Loucy (cell line): Measurements from ENCODE around the gene EEFSEC.

Experiments used
- H2AFZ ChIP-seq: fragments of 200-600 bp; sonication (generic); 2 replicates; pipeline ENCODE4 v1.6.0; 2016; ENCODE audit warnings: antibody characterized with exemption, mild to moderate bottlenecking, low read length, moderate library complexity
- H3F3A ChIP-seq: fragments of 200-600 bp; 2 replicates; pipeline ENCODE4 v1.6.0; 2016; ENCODE audit warnings: antibody characterized with exemption, low read depth, mild to moderate bottlenecking
- H3K27me3 ChIP-seq: fragments of 200-600 bp; sonication (generic); 2 replicates; pipeline ENCODE4 v1.6.1; 2014; ENCODE audit warnings: low read length, mild to moderate bottlenecking; ENCODE audit not compliant: insufficient read depth, poor library complexity, severe bottlenecking
- H3K36me3 ChIP-seq: fragments of 200-600 bp; sonication (generic); 2 replicates; pipeline ENCODE4 v1.6.1; 2016; ENCODE audit warnings: low read length; ENCODE audit not compliant: insufficient read depth
- H3K4me1 ChIP-seq: fragments of 200-600 bp; sonication (generic); 2 replicates; pipeline ENCODE4 v1.5.1; 2014; ENCODE audit warnings: low read length, mild to moderate bottlenecking; ENCODE audit not compliant: insufficient read depth, poor library complexity, severe bottlenecking
- H3K4me2 ChIP-seq: fragments of 200-600 bp; sonication (generic); 2 replicates; pipeline ENCODE4 v1.6.0; 2014; ENCODE audit warnings: antibody characterized with exemption, low read length, low read depth, mild to moderate bottlenecking; ENCODE audit not compliant: poor library complexity, severe bottlenecking
- H3K4me3 ChIP-seq: fragments of 200-600 bp; sonication (generic); 2 replicates; pipeline ENCODE4 v1.5.1; 2014; ENCODE audit warnings: low read length, mild to moderate bottlenecking, mixed read lengths; ENCODE audit not compliant: poor library complexity, severe bottlenecking
- H3K79me2 ChIP-seq: fragments of 200-600 bp; sonication (generic); 2 replicates; pipeline ENCODE4 v1.6.1; 2014; ENCODE audit warnings: low read length; ENCODE audit not compliant: insufficient read depth
- H3K9ac ChIP-seq: fragments of 200-600 bp; sonication (generic); 2 replicates; pipeline ENCODE4 v1.6.0; 2014; ENCODE audit warnings: mild to moderate bottlenecking, low read depth, low read length, moderate library complexity; ENCODE audit not compliant: poor library complexity, severe bottlenecking
- H3K9me2 ChIP-seq: fragments of 200-600 bp; sonication (generic); replicated peaks from 2 replicates; pipeline ENCODE4 v1.6.1; 2016; ENCODE audit warnings: low read depth, low read length, mixed read lengths
- H3K9me3 ChIP-seq: fragments of 200-600 bp; sonication (generic); 2 replicates; pipeline ENCODE4 v1.6.1; 2014; ENCODE audit warnings: mild to moderate bottlenecking, antibody characterized with exemption, low read length, low read depth; ENCODE audit not compliant: insufficient read depth
- H4K20me1 ChIP-seq: fragments of 200-600 bp; sonication (generic); 2 replicates; pipeline ENCODE4 v1.6.0; 2014; ENCODE audit warnings: antibody characterized with exemption, low read length, mild to moderate bottlenecking; ENCODE audit not compliant: insufficient read depth, poor library complexity, severe bottlenecking
- CTCF ChIP-seq: fragments of 200-600 bp; sonication (generic); conservative IDR thresholded peaks from 2 replicates; pipeline ENCODE4 v1.5.1; 2014; ENCODE audit warnings: mild to moderate bottlenecking, antibody characterized with exemption, low read length
- EZH2phosphoT487 ChIP-seq: fragments of 200-600 bp; IDR thresholded peaks from 2 replicates; pipeline ENCODE4 v1.6.1; 2018; ENCODE audit warnings: antibody characterized with exemption, mild to moderate bottlenecking, moderate library complexity, borderline replicate concordance

Gene EEFSEC

GRCh38 chr3:128399221-128399915 lies 246.1 kb downstream of the EEFSEC start:
- H3K9me3 ChIP-seq, result no peaks in the 10 kb centered on the region
- H3K36me3 ChIP-seq, result no peaks in the 10 kb centered on the region
- H4K20me1 ChIP-seq, result no peaks in the 10 kb centered on the region
- no peaks in the 10 kb centered on the region for H3K79me2 ChIP-seq
- peaks cover 5% of the 10 kb centered on the region for H3K4me1 ChIP-seq
- H2AFZ ChIP-seq, result no peak overlapping the region
- H3K4me2 ChIP-seq, result no peak overlapping the region
- H3K9me2 ChIP-seq, result no peaks in the 10 kb centered on the region
- no peak overlapping the region for H3K4me3 ChIP-seq
- H3F3A ChIP-seq, result no peaks in the 10 kb centered on the region
- TF ChIP-seq CTCF, result no peak
- TF ChIP-seq EZH2phosphoT487, result no peak
- no peak overlapping the region for H3K9ac ChIP-seq
- no peaks in the 10 kb centered on the region for H3K27me3 ChIP-seq

GRCh38 chr3:128400671-128401070 lies 247.4 kb downstream of the EEFSEC start:
- H3K9me3 ChIP-seq, result no peaks in the 10 kb centered on the region
- no peak overlapping the region for H3K9ac ChIP-seq
- no peaks in the 10 kb centered on the region for H3F3A ChIP-seq
- no peak overlapping the region for H3K4me2 ChIP-seq
- H3K4me1 ChIP-seq, result no peaks in the 10 kb centered on the region
- no peak overlapping the region for H3K4me3 ChIP-seq
- TF ChIP-seq CTCF, result no peak
- no peak for TF ChIP-seq EZH2phosphoT487
- H3K9me2 ChIP-seq, result no peaks in the 10 kb centered on the region
- H3K27me3 ChIP-seq, result no peaks in the 10 kb centered on the region
- no peaks in the 10 kb centered on the region for H4K20me1 ChIP-seq
- H3K36me3 ChIP-seq, result no peaks in the 10 kb centered on the region
- no peaks in the 10 kb centered on the region for H3K79me2 ChIP-seq
- no peak overlapping the region for H2AFZ ChIP-seq

- H3K9me2 ChIP-seq, result no peaks in the 10 kb centered on the region
- TF ChIP-seq EZH2phosphoT487 (no peak), CTCF (no peak)
- no peaks in the 10 kb centered on the region for H3K27me3 ChIP-seq
- H3K4me1 ChIP-seq, result no peaks in the 10 kb centered on the region
- H4K20me1 ChIP-seq, result no peaks in the 10 kb centered on the region
- H2AFZ ChIP-seq, result no peak overlapping the region
- H3K36me3 ChIP-seq, result no peaks in the 10 kb centered on the region
- H3K4me2 ChIP-seq, result no peak overlapping the region
- H3K9me3 ChIP-seq, result no peaks in the 10 kb centered on the region
- no peak overlapping the region for H3K4me3 ChIP-seq
- H3K9ac ChIP-seq, result no peak overlapping the region
- H3K79me2 ChIP-seq, result no peaks in the 10 kb centered on the region
- H3F3A ChIP-seq, result no peaks in the 10 kb centered on the region
Measured at GRCh38 chr3:128402319-128402718, 249.0 kb downstream of the EEFSEC start.
